ENCODE data around the gene LAMB3.
"Not testable (repeated sequence)": the region's sequence is repeated elsewhere in the genome, so short reads cannot be mapped to it uniquely, and the experiment has no call there.

LAMB3 gene

GRCh38 chr1:209652121-209652735 is at the start of gene LAMB3:
Gene LAMB3, minus strand, starts transcription at chr1:209652425. Its CDS starts 1,481 bp downstream, at chr1:209650944.
- no peak for DNase-seq

- DNase-seq, result not testable (repeated sequence)
Observed at GRCh38 chr1:209700686-209701085, 48.5 kb upstream of the LAMB3 start.

- DNase-seq, result no peak
Observed at GRCh38 chr1:209697126-209697525, 44.9 kb upstream of the LAMB3 start.

- DNase-seq, result no peak
Observed at GRCh38 chr1:209696673-209697072, 44.4 kb upstream of the LAMB3 start.

GRCh38 chr1:209692745-209693504 is 40.7 kb upstream of the LAMB3 start:
- peak; percentile 86 for DNase-seq

GRCh38 chr1:209692296-209692695 is 40.1 kb upstream of the LAMB3 start:
- DNase-seq, result no peak

GRCh38 chr1:209691237-209691636 is 39.0 kb upstream of the LAMB3 start:
- DNase-seq, result no peak

GRCh38 chr1:209689477-209689876 is 37.3 kb upstream of the LAMB3 start:
- no peak for DNase-seq

- peak; percentile 67 for DNase-seq
Observed at GRCh38 chr1:209688746-209689234, 36.6 kb upstream of the LAMB3 start.

GRCh38 chr1:209686322-209686721 is 34.1 kb upstream of the LAMB3 start:
- DNase-seq, result no peak

- DNase-seq, result no peak
Observed at GRCh38 chr1:209685821-209686220, 33.6 kb upstream of the LAMB3 start.

GRCh38 chr1:209678981-209679539 is 26.8 kb upstream of the LAMB3 start:
- DNase-seq, result no peak

GRCh38 chr1:209675565-209676154 is 23.4 kb upstream of the LAMB3 start:
- no peak for DNase-seq

GRCh38 chr1:209674957-209675564 is 22.8 kb upstream of the LAMB3 start, which contains the start of gene G0S2:
Gene G0S2, plus strand, starts transcription at chr1:209675412. Its CDS starts 273 bp downstream, at chr1:209675685.
- peak; percentile 68 for DNase-seq

- DNase-seq, result peak; percentile 46
Observed at GRCh38 chr1:209673631-209674417, 21.6 kb upstream of the LAMB3 start.

GRCh38 chr1:209672705-209673630 is 20.7 kb upstream of the LAMB3 start:
- DNase-seq, result peak; percentile 74

- DNase-seq, result no peak
Observed at GRCh38 chr1:209670441-209671082, 18.3 kb upstream of the LAMB3 start.

- DNase-seq, result peak; percentile 37
Observed at GRCh38 chr1:209667708-209668107, 15.5 kb upstream of the LAMB3 start.

- no peak for DNase-seq
Observed at GRCh38 chr1:209667103-209667502, 14.9 kb upstream of the LAMB3 start.

- DNase-seq, result peak; percentile 63
Observed at GRCh38 chr1:209662879-209663327, 10.7 kb upstream of the LAMB3 start.
